GM21360 (cell line): ENCODE results near the gene PPP2R2C.

ENCODE experiments used
- ATAC-seq: cut with Tn5 transposase; IDR thresholded peaks from one replicate; pipeline ENCODE4 v1.9.1; 2021; ENCODE audit warnings: mild to moderate bottlenecking, moderate library complexity; ENCODE audit not compliant: unreplicated experiment

PPP2R2C gene

DNA sequence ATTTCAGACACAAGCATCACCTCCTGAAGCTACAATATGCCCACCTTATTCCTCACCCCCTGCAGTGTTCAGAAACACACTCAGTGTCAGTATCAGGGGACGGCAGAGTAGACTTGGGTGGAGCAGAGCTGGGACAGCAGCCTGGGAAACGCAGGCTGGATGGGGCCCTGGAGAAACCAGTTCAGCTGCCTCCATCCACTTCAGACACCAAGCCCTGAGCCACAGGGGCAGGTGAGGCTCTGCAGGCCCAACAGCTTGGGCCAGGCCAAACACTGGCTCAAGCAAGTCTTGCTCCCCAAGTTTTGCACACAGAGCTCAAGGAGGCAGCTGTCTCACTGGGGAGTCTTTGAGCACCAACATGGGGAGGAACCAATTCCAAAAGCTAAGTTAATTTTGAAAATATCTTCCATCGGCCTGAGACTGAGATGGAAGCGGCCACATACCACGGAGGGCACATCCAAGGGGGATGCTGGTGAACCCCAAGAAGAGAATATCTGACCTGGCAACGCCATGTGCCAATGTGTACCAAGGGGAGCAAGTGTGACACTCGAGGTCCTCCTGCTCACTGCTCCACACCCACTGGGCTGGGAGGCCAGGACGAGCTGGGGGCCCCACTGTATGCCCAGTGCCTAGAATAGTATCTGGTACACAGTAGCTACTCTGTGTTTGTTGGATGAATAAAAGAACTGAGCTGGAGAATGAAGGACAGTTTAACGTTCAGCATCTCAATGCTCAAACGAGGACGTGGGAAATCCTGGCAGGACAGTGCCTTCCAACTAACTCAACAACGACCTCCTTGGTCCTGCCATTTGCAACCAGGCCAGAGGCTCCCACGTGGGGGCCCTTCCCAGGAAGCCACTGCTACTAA, 45.6 kb downstream of the PPP2R2C start:
- ATAC-seq = no peak

- no peak for ATAC-seq
These were observed 46.5 kb downstream of the PPP2R2C start for GRCh38 chr4:6425911-6426310.

GRCh38 chr4:6425336-6425735, 47.1 kb downstream of the PPP2R2C start:
- no peak for ATAC-seq

GRCh38 chr4:6424425-6424824, 48.0 kb downstream of the PPP2R2C start:
- no peak for ATAC-seq

DNA sequence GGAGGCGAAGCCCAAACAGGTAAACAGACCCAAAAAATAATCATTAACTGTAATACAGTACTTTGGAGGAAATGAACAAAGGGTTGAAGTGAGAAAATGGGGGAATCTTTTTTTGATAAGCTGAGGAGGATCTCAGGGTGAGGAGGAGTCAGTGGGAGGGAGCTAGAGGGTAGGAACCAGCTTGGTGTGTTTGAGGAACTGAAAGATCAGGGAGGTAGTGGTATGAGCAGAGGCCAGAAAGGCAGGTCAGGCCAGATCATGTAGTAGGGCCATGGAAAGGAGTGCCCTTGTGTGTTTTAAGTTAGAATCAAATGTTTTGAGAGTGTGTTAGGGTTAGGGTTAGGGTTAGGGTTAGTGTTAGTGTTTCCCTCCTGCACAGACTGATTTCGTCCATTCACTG, 48.8 kb downstream of the PPP2R2C start:
- peak; percentile 81 for ATAC-seq

DNA sequence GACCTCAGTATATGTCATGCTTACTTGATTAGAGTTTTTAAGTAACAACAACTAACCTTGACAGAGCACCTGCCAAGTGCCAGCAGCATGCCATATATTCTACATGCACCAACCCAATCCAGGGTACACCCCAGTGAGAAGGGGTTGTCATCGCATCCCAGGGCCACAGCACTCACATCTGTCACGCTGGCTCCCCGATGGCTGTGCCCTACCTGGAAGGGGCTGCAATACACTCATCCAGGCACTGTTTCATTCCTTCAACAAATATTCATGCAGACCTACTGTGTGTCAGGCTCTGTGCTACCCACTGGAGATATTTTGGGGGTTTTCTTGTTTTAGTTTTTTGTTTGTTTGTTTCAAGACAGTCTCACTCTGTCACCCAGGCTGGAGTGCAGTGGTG, 49.5 kb downstream of the PPP2R2C start:
- no peak for ATAC-seq

- ATAC-seq = no peak
These were observed 50.3 kb downstream of the PPP2R2C start for GRCh38 chr4:6422105-6422504.

GRCh38 chr4:6421397-6421796, 51.0 kb downstream of the PPP2R2C start:
- no peak for ATAC-seq

DNA sequence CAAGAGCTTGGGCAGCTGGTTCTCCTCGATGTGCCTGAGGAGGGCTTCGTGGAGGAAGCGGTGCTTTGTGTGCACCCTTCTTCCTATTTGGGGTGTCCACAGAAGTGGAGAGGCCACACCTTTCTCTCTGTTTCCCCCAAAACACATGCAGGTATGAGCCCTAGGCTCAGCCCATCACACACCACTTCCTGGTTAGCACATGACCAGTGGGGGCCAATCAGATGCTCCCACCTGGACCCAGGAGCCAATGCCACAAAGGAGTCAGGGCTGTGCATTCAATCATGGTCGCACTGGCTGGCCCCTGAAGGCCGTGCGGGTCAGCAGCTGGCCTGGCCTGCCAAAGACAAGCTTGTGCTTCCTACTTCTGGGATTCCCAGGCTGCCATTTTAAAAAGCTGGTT, 51.4 kb downstream of the PPP2R2C start:
- no peak for ATAC-seq

DNA sequence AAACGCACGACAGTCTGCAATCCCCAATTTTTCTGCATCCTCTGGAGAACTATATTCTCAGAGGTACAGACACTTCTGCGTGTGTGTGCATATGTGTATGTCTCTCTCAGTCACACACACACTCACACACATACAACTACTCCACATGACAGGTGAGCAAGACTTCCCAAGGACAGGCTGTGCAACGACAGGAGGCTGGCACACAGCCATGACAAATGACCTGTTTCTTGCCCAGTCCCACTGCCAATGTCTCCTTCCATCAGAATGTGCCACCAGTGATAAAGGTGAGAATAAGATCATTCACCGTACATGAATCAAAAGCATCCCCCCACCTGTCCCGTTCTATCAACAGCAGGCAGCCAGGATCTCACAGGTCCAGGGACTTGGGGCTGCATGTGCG, 52.4 kb downstream of the PPP2R2C start:
- ATAC-seq = no peak

GRCh38 chr4:6419452-6420028, 52.9 kb downstream of the PPP2R2C start:
- ATAC-seq = no peak

- no peak for ATAC-seq
These were observed 54.1 kb downstream of the PPP2R2C start for GRCh38 chr4:6418193-6418755.

GRCh38 chr4:6417516-6418050, 54.8 kb downstream of the PPP2R2C start:
- no peak for ATAC-seq

GRCh38 chr4:6416518-6417286, 55.7 kb downstream of the PPP2R2C start:
- ATAC-seq = no peak

DNA sequence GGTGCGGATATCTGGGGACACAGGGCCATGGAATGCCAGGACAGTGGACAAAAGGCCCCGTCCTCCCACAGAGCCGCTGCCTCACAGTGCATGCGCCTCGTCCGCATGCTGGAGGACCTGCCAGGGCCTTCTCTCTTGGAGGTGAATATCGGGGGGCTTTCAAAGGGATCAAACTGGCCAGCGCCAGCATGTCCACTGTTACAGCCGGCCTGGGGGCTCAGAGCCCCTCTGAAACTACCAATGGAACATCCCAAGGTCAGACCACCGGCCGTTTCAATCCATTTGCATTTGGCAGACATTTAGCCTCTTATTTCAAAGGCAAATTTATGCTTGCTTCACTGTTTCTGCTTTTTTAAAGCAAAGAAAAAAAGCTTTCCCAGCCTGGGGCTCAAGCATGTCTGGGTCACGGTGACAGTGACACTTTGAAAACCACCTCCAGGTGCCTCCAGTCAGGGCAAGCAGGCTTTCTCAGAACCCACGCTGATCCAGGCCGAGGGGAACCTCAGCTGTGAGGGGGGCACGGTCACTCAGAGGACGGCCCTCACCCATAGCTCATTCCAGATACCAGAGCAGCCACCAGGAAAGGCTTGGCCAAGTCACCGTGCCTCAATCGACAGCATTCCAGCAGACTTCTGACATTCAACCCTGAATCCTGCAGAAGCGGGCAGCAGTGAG, 57.2 kb downstream of the PPP2R2C start:
- ATAC-seq = no peak

DNA sequence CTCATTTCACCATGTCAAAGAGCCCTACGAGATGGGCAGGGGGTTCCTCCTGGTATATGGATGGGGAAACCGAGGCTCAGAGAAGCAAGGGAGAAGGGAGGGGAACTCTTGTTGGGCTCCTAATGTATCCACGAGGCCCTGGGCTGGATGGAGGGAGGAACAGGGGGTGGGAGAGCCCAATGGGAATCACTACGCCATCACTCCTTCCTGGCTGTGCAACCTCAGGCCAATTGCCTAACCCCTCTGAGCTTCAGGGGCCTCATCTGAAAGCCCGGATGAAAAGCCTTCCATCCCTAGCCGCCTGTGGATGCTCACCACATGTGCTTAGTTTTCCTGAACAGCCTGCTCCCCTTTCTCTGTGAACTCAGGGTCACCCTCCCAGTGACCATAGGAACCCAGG, 57.8 kb downstream of the PPP2R2C start:
- no peak for ATAC-seq

- no peak for ATAC-seq
These were observed 61.8 kb downstream of the PPP2R2C start for GRCh38 chr4:6410664-6411063.

GRCh38 chr4:6410068-6410467, 62.3 kb downstream of the PPP2R2C start:
- ATAC-seq = no peak

DNA sequence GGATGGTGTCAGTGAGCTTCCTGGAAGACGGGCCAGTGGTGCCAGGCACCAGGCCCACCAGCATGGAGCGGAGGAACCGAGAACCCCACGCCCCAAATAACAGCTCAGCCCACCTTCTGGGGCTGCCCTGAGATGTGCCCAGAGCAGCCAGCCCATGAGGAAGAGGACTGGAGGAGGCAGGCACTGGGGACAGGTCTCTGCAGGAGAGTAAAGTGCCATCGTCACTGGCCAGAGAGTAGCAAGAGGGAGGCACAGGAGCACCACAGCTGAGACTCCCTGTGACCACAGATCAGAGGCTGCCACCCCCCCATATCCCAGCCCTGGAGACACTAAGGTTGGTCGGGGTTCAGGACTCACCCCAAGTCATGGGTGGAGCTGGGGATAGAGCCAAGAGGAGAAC, 63.0 kb downstream of the PPP2R2C start:
- ATAC-seq = no peak

DNA sequence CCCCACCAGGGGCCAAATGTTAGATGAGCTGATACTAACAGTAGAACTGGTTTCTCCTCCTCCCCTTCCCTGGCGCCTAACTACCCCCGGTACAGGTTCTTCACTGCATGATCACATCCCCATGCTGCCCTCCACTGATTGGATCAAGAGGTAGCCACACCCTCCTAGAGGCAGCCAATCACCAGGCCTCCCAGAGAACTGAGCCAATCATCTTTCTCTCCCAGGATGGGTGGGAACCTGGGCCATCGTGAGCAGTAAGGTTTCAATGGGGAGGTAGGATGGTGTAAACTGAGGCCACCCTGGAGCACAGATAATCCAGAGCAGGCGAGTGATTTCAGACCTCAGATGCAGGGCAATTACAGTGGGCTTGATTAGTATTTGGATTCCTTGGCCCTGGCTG, 64.2 kb downstream of the PPP2R2C start:
- no peak for ATAC-seq

GRCh38 chr4:6405397-6405706, 67.1 kb downstream of the PPP2R2C start:
- no peak for ATAC-seq
